ENCODE results near the gene SOCS2.

GRCh38 chr12:93540466-93540865 lies 32.0 kb upstream of the SOCS2 start:
- TF ChIP-seq CTCF (IDR thresholded peaks at IDR 0.05) (no peak), POLR2A (IDR thresholded peaks at IDR 0.05) (no peak)
